Brain microvascular endothelial cell (primary cell): Measurements from ENCODE around the gene KIF1A.

Experiments used
- DNase-seq: peaks from one replicate; pipeline ENCODE4 v3.0.0-alpha.2; 2020
- H3K27ac ChIP-seq: fragments of 250-450 bp; sonication (Bioruptor Pico); 2 replicates; pipeline ENCODE4 v1.5.1; 2020; ENCODE audit warnings: mild to moderate bottlenecking, moderate library complexity
- H3K27me3 ChIP-seq: fragments of 250-450 bp; sonication (Bioruptor Pico); replicated peaks from 2 replicates; pipeline ENCODE4 v1.5.1; 2020; ENCODE audit warnings: mild to moderate bottlenecking
- H3K36me3 ChIP-seq: fragments of 250-450 bp; sonication (Bioruptor Pico); replicated peaks from 2 replicates; pipeline ENCODE4 v1.5.1; 2020; ENCODE audit warnings: mild to moderate bottlenecking
- H3K4me3 ChIP-seq: 2 replicates; pipeline ENCODE4 v1.5.1; 2011; ENCODE audit warnings: low read depth, mild to moderate bottlenecking, control low read depth, low read length, moderate library complexity
- CTCF ChIP-seq: IDR thresholded peaks from 2 replicates; pipeline ENCODE4 v1.5.1; 2011; ENCODE audit warnings: low read depth, mild to moderate bottlenecking, moderate library complexity, low read length, control low read depth, inconsistent platforms; ENCODE audit errors: missing control alignments
- in situ Hi-C: cut with HindIII; loops from 2 replicates; pipeline ENCODE4 v1.10.0; 2017; ENCODE audit warnings: low sequenced_read_pairs, low pct_ligation_motif_present

The KIF1A gene

GRCh38 chr2:240797500-240797895 is 22.5 kb downstream of the KIF1A start:
- H3K27me3 ChIP-seq = peaks cover 17% of the 10 kb centered on the region
- no peak for DNase-seq
- in situ Hi-C loops = no loop called here
- no peak overlapping the region for H3K27ac ChIP-seq
- no peaks in the 10 kb centered on the region for H3K36me3 ChIP-seq
- no peak for TF ChIP-seq CTCF
- no peak overlapping the region for H3K4me3 ChIP-seq

GRCh38 chr2:240796543-240797499 is 23.2 kb downstream of the KIF1A start:
- DNase-seq = no peak
- no peak overlapping the region for H3K27ac ChIP-seq
- TF ChIP-seq CTCF = no peak
- H3K4me3 ChIP-seq = no peak overlapping the region
- H3K36me3 ChIP-seq = no peaks in the 10 kb centered on the region
- H3K27me3 ChIP-seq = peaks cover 17% of the 10 kb centered on the region
- in situ Hi-C loops = no loop called here

- DNase-seq = no peak
- TF ChIP-seq CTCF = no peak
- H3K36me3 ChIP-seq = no peaks in the 10 kb centered on the region
- no peak overlapping the region for H3K27ac ChIP-seq
- in situ Hi-C loops = no loop called here
- peaks cover 13% of the 10 kb centered on the region for H3K27me3 ChIP-seq
- no peak overlapping the region for H3K4me3 ChIP-seq
Measured at GRCh38 chr2:240795916-240796510, 24.0 kb downstream of the KIF1A start.

GRCh38 chr2:240795454-240795853 is 24.6 kb downstream of the KIF1A start:
- no peak for DNase-seq
- in situ Hi-C loops = no loop called here
- H3K36me3 ChIP-seq = no peaks in the 10 kb centered on the region
- no peak for TF ChIP-seq CTCF
- peaks cover 11% of the 10 kb centered on the region for H3K27me3 ChIP-seq
- H3K27ac ChIP-seq = no peak overlapping the region
- no peak overlapping the region for H3K4me3 ChIP-seq

GRCh38 chr2:240794178-240794721 is 25.8 kb downstream of the KIF1A start:
- no peak overlapping the region for H3K4me3 ChIP-seq
- no peak for TF ChIP-seq CTCF
- DNase-seq = no peak
- H3K27ac ChIP-seq = no peak overlapping the region
- in situ Hi-C loops = no loop called here
- no peaks in the 10 kb centered on the region for H3K36me3 ChIP-seq
- H3K27me3 ChIP-seq = peaks cover 3% of the 10 kb centered on the region
